ENCODE measurements around the gene ARHGAP24.

ARHGAP24 gene

GRCh38 chr4:85777908-85778631 is 303.1 kb downstream of the ARHGAP24 start:
- DNase-seq (ENCODE audit: low spot score): no peak

- no peak for DNase-seq (ENCODE audit: low spot score)
Measured at GRCh38 chr4:85778632-85779131, 303.7 kb downstream of the ARHGAP24 start.

- DNase-seq (ENCODE audit: low spot score): no peak
Measured at GRCh38 chr4:85779165-85779564, 304.2 kb downstream of the ARHGAP24 start.

- DNase-seq (ENCODE audit: low spot score): no peak
Measured at GRCh38 chr4:85780664-85781063, 305.7 kb downstream of the ARHGAP24 start.

- DNase-seq (ENCODE audit: low spot score): no peak
Measured at GRCh38 chr4:85783483-85783882, 308.5 kb downstream of the ARHGAP24 start.

- DNase-seq (ENCODE audit: low spot score): no peak
Measured at GRCh38 chr4:85783900-85784299, 308.9 kb downstream of the ARHGAP24 start.

- DNase-seq (ENCODE audit: low spot score): no peak
Measured at GRCh38 chr4:85784348-85784747, 309.4 kb downstream of the ARHGAP24 start.

- DNase-seq (ENCODE audit: low spot score): no peak
Measured at GRCh38 chr4:85784947-85785346, 310.0 kb downstream of the ARHGAP24 start.

- no peak for DNase-seq (ENCODE audit: low spot score)
Measured at GRCh38 chr4:85787133-85787532, 312.2 kb downstream of the ARHGAP24 start.

GRCh38 chr4:85788604-85789003 is 313.7 kb downstream of the ARHGAP24 start:
- no peak for DNase-seq (ENCODE audit: low spot score)

- no peak for DNase-seq (ENCODE audit: low spot score)
Measured at GRCh38 chr4:85789241-85789640, 314.3 kb downstream of the ARHGAP24 start.

GRCh38 chr4:85790582-85790981 is 315.6 kb downstream of the ARHGAP24 start:
- DNase-seq (ENCODE audit: low spot score): no peak

- DNase-seq (ENCODE audit: low spot score): no peak
Measured at GRCh38 chr4:85792376-85793232, 317.7 kb downstream of the ARHGAP24 start.

- DNase-seq (ENCODE audit: low spot score): no peak
Measured at GRCh38 chr4:85793233-85793585, 318.3 kb downstream of the ARHGAP24 start.

GRCh38 chr4:85798012-85798770 is 323.2 kb downstream of the ARHGAP24 start:
- no peak for DNase-seq (ENCODE audit: low spot score)

GRCh38 chr4:85803856-85804255 is 328.9 kb downstream of the ARHGAP24 start:
- DNase-seq (ENCODE audit: low spot score): no peak

- DNase-seq (ENCODE audit: low spot score): no peak
Measured at GRCh38 chr4:85805891-85806290, 330.9 kb downstream of the ARHGAP24 start.

GRCh38 chr4:85806334-85806733 is 331.4 kb downstream of the ARHGAP24 start:
- DNase-seq (ENCODE audit: low spot score): no peak

- DNase-seq (ENCODE audit: low spot score): no peak
Measured at GRCh38 chr4:85807247-85807950, 332.4 kb downstream of the ARHGAP24 start.

- DNase-seq (ENCODE audit: low spot score): no peak
Measured at GRCh38 chr4:85808104-85808503, 333.2 kb downstream of the ARHGAP24 start.

GRCh38 chr4:85808864-85809263 is 333.9 kb downstream of the ARHGAP24 start:
- no peak for DNase-seq (ENCODE audit: low spot score)

- no peak for DNase-seq (ENCODE audit: low spot score)
Measured at GRCh38 chr4:85812776-85813175, 337.8 kb downstream of the ARHGAP24 start.
